ENCODE results near the gene PCDHGA8. TPM values are rescaled to one million over a fixed set of nuclear protein-coding genes. Genes with fewer than 3 reads are reported as not detected.

Gene PCDHGA8
- total RNA-seq, 1 experiment from 2014 or later = 2.2 TPM

- H3K4me3 ChIP-seq (ENCODE audit: low read depth, low read length, poor library complexity, severe bottlenecking) = no peak overlapping the region
- no peaks in the 10 kb centered on the region for H3K4me1 ChIP-seq (ENCODE audit: insufficient read depth, low read length, poor library complexity, severe bottlenecking)
- DNase-seq (ENCODE audit: low spot score) = no peak
- POLR2A ChIA-PET (ENCODE audit: low non-redundant PET) = no interaction called here
- CTCF ChIA-PET = no interaction called here
- no peaks in the 10 kb centered on the region for H3K27me3 ChIP-seq (replicated peaks; ENCODE audit: insufficient read depth, low read depth, low read length, poor library complexity)
- H3K27ac ChIP-seq (ENCODE audit: low read depth, low read length, poor library complexity, severe bottlenecking) = no peak overlapping the region
- intact Hi-C loops (cut with micrococcal nuclease; ENCODE audit: unreplicated experiment) = no loop called here
- no peaks in the 10 kb centered on the region for H3K36me3 ChIP-seq (ENCODE audit: insufficient read depth, low read length, poor library complexity, severe bottlenecking)
- no TSS peak for BruUV-seq (replicated peaks)
- TF ChIP-seq EZH2 (IDR thresholded peaks at IDR 0.05; ENCODE audit: borderline replicate concordance, low read depth, low read length, poor library complexity, severe bottlenecking) (no peak), CTCF (conservative IDR thresholded peaks at IDR 0.05; ENCODE audit: low read depth, low read length) (no peak)
- H3K9me3 ChIP-seq (ENCODE audit: low read depth, low read length, poor library complexity, severe bottlenecking) = peaks cover 47% of the 10 kb centered on the region
Measured at GRCh38 chr5:141366016-141366896, 26.2 kb upstream of the PCDHGA8 start.

GRCh38 chr5:141369994-141370848 is 22.2 kb upstream of the PCDHGA8 start, which contains the start of gene PCDHGB3:
Gene PCDHGB3 (plus strand): TSS chr5:141370242. CDS start chr5:141370395, 153 bp downstream.
- DNase-seq (ENCODE audit: low spot score) = peak; percentile 48

More at GRCh38 chr5:141369994-141370848, 22.2 kb upstream of the PCDHGA8 start, which contains the start of gene PCDHGB3:
- CTCF ChIA-PET = interaction anchor here (0.5 to 0.8 kb wide), 4 partner anchors 51 to 197 kb away, joined by 3 to 4 read pairs (median 4); no protein-coding TSS in a partner anchor
- intact Hi-C loops (cut with micrococcal nuclease; ENCODE audit: unreplicated experiment) = no loop called here
- Histone ChIP-seq H3K4me1 (ENCODE audit: insufficient read depth, low read length, poor library complexity, severe bottlenecking) (no peaks in the 10 kb centered on the region), H3K4me3 (ENCODE audit: low read depth, low read length, poor library complexity, severe bottlenecking) (no peak within 1 kb of the TSS), H3K9me3 (ENCODE audit: low read depth, low read length, poor library complexity, severe bottlenecking) (peaks cover 26% of the 10 kb centered on the region), H3K36me3 (ENCODE audit: insufficient read depth, low read length, poor library complexity, severe bottlenecking) (no peaks in the 10 kb centered on the region), H3K27ac (ENCODE audit: low read depth, low read length, poor library complexity, severe bottlenecking) (no peak within 1 kb of the TSS), H3K27me3 (replicated peaks; ENCODE audit: insufficient read depth, low read depth, low read length, poor library complexity) (no peaks in the 10 kb centered on the region)
- BruUV-seq (replicated peaks) = no TSS peak
- peak; percentile 45 for TF ChIP-seq CTCF (conservative IDR thresholded peaks at IDR 0.05; ENCODE audit: low read depth, low read length)
- TF ChIP-seq EZH2 (IDR thresholded peaks at IDR 0.05; ENCODE audit: borderline replicate concordance, low read depth, low read length, poor library complexity, severe bottlenecking) = no peak
- POLR2A ChIA-PET (ENCODE audit: low non-redundant PET) = interaction anchor here (0.7 kb wide), 1 partner anchor 238 kb away, joined by 4 read pairs; no protein-coding TSS in a partner anchor
